ENCODE results near the gene PLS1. TPM values are rescaled to one million over a fixed set of nuclear protein-coding genes. Genes with fewer than 3 reads are reported as not detected.
"Not testable (repeated sequence)": the region's sequence is repeated elsewhere in the genome, so short reads cannot be mapped to it uniquely, and the experiment has no call there.

The PLS1 gene
- total RNA-seq, 1 experiment from 2014 or later: 20.1 TPM

GRCh38 chr3:142738396-142738795, 142.2 kb downstream of the PLS1 start:
- ATAC-seq: no peak
- ChIA-PET POLR2A (ENCODE audit: unreplicated experiment) (no interaction called here), CTCF (no interaction called here)
- Histone ChIP-seq H3K4me3 (ENCODE audit: low read length) (no peak overlapping the region), H3K4me2 (ENCODE audit: low read length) (no peak overlapping the region), H3K9me3 (ENCODE audit: low read length) (no peaks in the 10 kb centered on the region), H3K36me3 (ENCODE audit: low read depth, low read length) (no peaks in the 10 kb centered on the region), H3K79me2 (ENCODE audit: low read length) (no peaks in the 10 kb centered on the region), H3K9me2 (replicated peaks; ENCODE audit: low read length) (no peaks in the 10 kb centered on the region), H3K9ac (ENCODE audit: low read length) (no peak overlapping the region), H4K20me1 (ENCODE audit: low read length) (no peaks in the 10 kb centered on the region), H3F3A (ENCODE audit: low read length, unreplicated experiment) (no peaks in the 10 kb centered on the region), H3K27ac (ENCODE audit: low read length) (no peak overlapping the region), H3K4me1 (ENCODE audit: insufficient read depth, low read length) (no peaks in the 10 kb centered on the region), H3K27me3 (ENCODE audit: low read length) (no peaks in the 10 kb centered on the region), H2AFZ (ENCODE audit: low read length) (no peak overlapping the region)
- intact Hi-C loops (cut with micrococcal nuclease): no loop called here
- no peak for DNase-seq
- no TSS peak for BruUV-seq (replicated peaks)
- TF ChIP-seq EZH2phosphoT487 (IDR thresholded peaks at IDR 0.05; ENCODE audit: borderline replicate concordance, low read length): no peak
- TF ChIP-seq CTCF (conservative IDR thresholded peaks at IDR 0.05; ENCODE audit: low read depth, low read length): no peak
- TF ChIP-seq EZH2 (IDR thresholded peaks at IDR 0.05; ENCODE audit: low read length, unreplicated experiment): no peak

GRCh38 chr3:142746646-142747045, 150.5 kb downstream of the PLS1 start:
- CTCF ChIA-PET: no interaction called here
- H3K27ac ChIP-seq (ENCODE audit: low read length): no peak overlapping the region
- ATAC-seq (no peak), DNase-seq (no peak)
- no peaks in the 10 kb centered on the region for H3K9me3 ChIP-seq (ENCODE audit: low read length)
- POLR2A ChIA-PET (ENCODE audit: unreplicated experiment): no interaction called here
- no peak for TF ChIP-seq CTCF (conservative IDR thresholded peaks at IDR 0.05; ENCODE audit: low read depth, low read length)
- TF ChIP-seq EZH2 (IDR thresholded peaks at IDR 0.05; ENCODE audit: low read length, unreplicated experiment): no peak
- no peak for TF ChIP-seq EZH2phosphoT487 (IDR thresholded peaks at IDR 0.05; ENCODE audit: borderline replicate concordance, low read length)
- no TSS peak for BruUV-seq (replicated peaks)
- H3K9ac ChIP-seq (ENCODE audit: low read length): no peak overlapping the region
- no peaks in the 10 kb centered on the region for H3K36me3 ChIP-seq (ENCODE audit: low read depth, low read length)
- no peak overlapping the region for H3K4me2 ChIP-seq (ENCODE audit: low read length)
- H3K9me2 ChIP-seq (replicated peaks; ENCODE audit: low read length): no peaks in the 10 kb centered on the region
- no peak overlapping the region for H3K4me3 ChIP-seq (ENCODE audit: low read length)
- no peaks in the 10 kb centered on the region for H3K79me2 ChIP-seq (ENCODE audit: low read length)
- H4K20me1 ChIP-seq (ENCODE audit: low read length): no peaks in the 10 kb centered on the region
- intact Hi-C loops (cut with micrococcal nuclease): no loop called here
- H3K4me1 ChIP-seq (ENCODE audit: insufficient read depth, low read length): no peaks in the 10 kb centered on the region
- no peak overlapping the region for H2AFZ ChIP-seq (ENCODE audit: low read length)
- H3K27me3 ChIP-seq (ENCODE audit: low read length): no peaks in the 10 kb centered on the region
- H3F3A ChIP-seq (ENCODE audit: low read length, unreplicated experiment): no peaks in the 10 kb centered on the region

GRCh38 chr3:142750531-142750930, 154.3 kb downstream of the PLS1 start:
- intact Hi-C loops (cut with micrococcal nuclease); H3K9me2 ChIP-seq (replicated peaks; ENCODE audit: low read length); H3F3A ChIP-seq (ENCODE audit: low read length, unreplicated experiment); CTCF ChIA-PET; H3K36me3 ChIP-seq (ENCODE audit: low read depth, low read length); H3K27ac ChIP-seq (ENCODE audit: low read length); H3K4me3 ChIP-seq (ENCODE audit: low read length); POLR2A ChIA-PET (ENCODE audit: unreplicated experiment); BruUV-seq (replicated peaks); H2AFZ ChIP-seq (ENCODE audit: low read length); H3K9ac ChIP-seq (ENCODE audit: low read length); H3K27me3 ChIP-seq (ENCODE audit: low read length); H4K20me1 ChIP-seq (ENCODE audit: low read length); H3K4me1 ChIP-seq (ENCODE audit: insufficient read depth, low read length); H3K9me3 ChIP-seq (ENCODE audit: low read length); ATAC-seq; H3K4me2 ChIP-seq (ENCODE audit: low read length); H3K79me2 ChIP-seq (ENCODE audit: low read length); DNase-seq: not testable (repeated sequence)

DNA sequence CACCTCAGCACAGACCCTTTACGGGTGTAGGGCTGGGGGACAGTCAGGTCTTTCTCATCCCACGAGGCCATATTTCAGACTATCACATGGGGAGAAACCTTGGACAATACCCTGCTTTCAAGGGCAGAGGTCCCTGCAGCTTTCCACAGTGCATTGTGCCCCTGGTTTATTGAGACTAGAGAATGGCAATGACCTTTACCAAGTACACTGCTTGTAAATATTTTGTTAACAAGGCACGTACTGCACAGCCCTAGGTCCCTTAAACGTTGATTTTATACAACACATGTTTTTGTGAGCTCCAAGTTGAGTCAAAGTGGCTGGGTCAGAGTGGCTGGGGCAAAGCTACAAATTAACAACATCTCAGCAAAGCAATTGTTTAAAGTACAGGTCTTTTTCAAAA, 156.4 kb downstream of the PLS1 start:
- CTCF ChIA-PET; POLR2A ChIA-PET (ENCODE audit: unreplicated experiment); DNase-seq; H3K4me3 ChIP-seq (ENCODE audit: low read length); H2AFZ ChIP-seq (ENCODE audit: low read length); intact Hi-C loops (cut with micrococcal nuclease); H3K9me2 ChIP-seq (replicated peaks; ENCODE audit: low read length); H3K27ac ChIP-seq (ENCODE audit: low read length); BruUV-seq (replicated peaks); ATAC-seq; H3K79me2 ChIP-seq (ENCODE audit: low read length); H3K4me2 ChIP-seq (ENCODE audit: low read length); H3F3A ChIP-seq (ENCODE audit: low read length, unreplicated experiment); H3K9me3 ChIP-seq (ENCODE audit: low read length); H3K4me1 ChIP-seq (ENCODE audit: insufficient read depth, low read length); H4K20me1 ChIP-seq (ENCODE audit: low read length); H3K36me3 ChIP-seq (ENCODE audit: low read depth, low read length); H3K9ac ChIP-seq (ENCODE audit: low read length); H3K27me3 ChIP-seq (ENCODE audit: low read length): not testable (repeated sequence)
